GM12878 (cell line): ENCODE results near the gene SH3YL1. TPM values are rescaled to one million over a fixed set of nuclear protein-coding genes. Genes with fewer than 3 reads are reported as not detected.

Experiments
- ATAC-seq: fragments of 200-7000 bp; cut with Tn5 transposase; 3 replicates; pipeline ENCODE4 v1.9.1; 2020; ENCODE audit warnings: mild to moderate bottlenecking, moderate library complexity
- BruUV-seq: library from RNA; stranded (reverse); fragments of 400-500 nt; replicated peaks from 2 replicates; lab custom pipeline; 2021; lab: Mats Ljungman, UMichigan
- CTCF ChIA-PET: fragments of 300-600 bp; sonication (Branson Sonifier 250); formaldehyde crosslinking; extraction: SDS; loops from one replicate; lab custom pipeline; 2021; ENCODE audit warnings: inconsistent platforms; lab: Yijun Ruan, JAX
- POLR2A ChIA-PET: fragments of 350-600 bp; formaldehyde crosslinking; extraction: SDS; loops from one replicate; lab custom pipeline; 2021; ENCODE audit warnings: inconsistent platforms; lab: Charles Lee
- RAD21 ChIA-PET: fragments of 300-600 bp; sonication (Branson Sonifier 250); formaldehyde crosslinking; loops from one replicate; lab custom pipeline; 2023; ENCODE audit warnings: antibody characterized with exemption; ENCODE audit not compliant: unreplicated experiment; lab: Charles Lee
- SMC1A ChIA-PET: fragments of 300-600 bp; sonication (Branson Sonifier 250); formaldehyde crosslinking; loops from one replicate; lab custom pipeline; 2023; ENCODE audit not compliant: unreplicated experiment, uncharacterized antibody; lab: Charles Lee
- DNase-seq: peaks from one replicate; pipeline ENCODE4 v3.0.0-alpha.2; 2011; ENCODE audit warnings: low read depth, low spot score
- FAIRE-seq: peaks from 3 replicates; lab custom pipeline; 2011; peaks lifted over from hg19 to GRCh38; lab: Jason Lieb, UNC
- H2AFZ ChIP-seq: 2 replicates; pipeline ENCODE4 v1.6.0; 2011; ENCODE audit warnings: low read depth, low read length, control low read depth; ENCODE audit not compliant: control insufficient read depth
- H3K27ac ChIP-seq: 2 replicates; pipeline ENCODE4 v1.5.1; 2011; ENCODE audit warnings: control low read depth; ENCODE audit not compliant: control insufficient read depth, insufficient read depth
- H3K27me3 ChIP-seq, 2 experiments: replicated peaks in 1 of 2; 2 replicates each; pipeline versions ENCODE4 v1.6.0 to v1.6.1; 2011; ENCODE audit warnings: low read length in 1 of 2; ENCODE audit not compliant: control insufficient read depth in 2 of 2, insufficient read depth in 2 of 2
- H3K36me3 ChIP-seq, 2 experiments: 2 replicates each; pipeline ENCODE4 v1.5.1; 2011; ENCODE audit warnings: low read length in 1 of 2; ENCODE audit not compliant: control insufficient read depth in 2 of 2, insufficient read depth in 2 of 2
- H3K4me1 ChIP-seq: 2 replicates; pipeline ENCODE4 v1.6.1; 2011; ENCODE audit warnings: mild to moderate bottlenecking, low read length, moderate library complexity, mixed read lengths; ENCODE audit not compliant: control insufficient read depth, insufficient read depth
- H3K4me2 ChIP-seq: 2 replicates; pipeline ENCODE4 v1.6.0; 2011; ENCODE audit warnings: control low read depth; ENCODE audit not compliant: control insufficient read depth, insufficient read depth
- H3K4me3 ChIP-seq: fragments of 200-600 bp; sonication (generic); 2 replicates; pipeline ENCODE4 v1.5.1; 2016
- H3K79me2 ChIP-seq: 2 replicates; pipeline ENCODE4 v1.6.0; 2011; ENCODE audit warnings: low read length; ENCODE audit not compliant: control insufficient read depth, insufficient read depth
- H3K9ac ChIP-seq: 2 replicates; pipeline ENCODE4 v1.8.0; 2011; ENCODE audit warnings: low read length, control low read depth, mixed read lengths; ENCODE audit not compliant: control insufficient read depth, insufficient read depth
- H3K9me3 ChIP-seq: replicated peaks from 3 replicates; pipeline ENCODE4 v1.5.1; 2011; ENCODE audit warnings: mild to moderate bottlenecking, low read length; ENCODE audit not compliant: control insufficient read depth, insufficient read depth
- H4K20me1 ChIP-seq: 2 replicates; pipeline ENCODE4 v1.6.0; 2011; ENCODE audit not compliant: control insufficient read depth, insufficient read depth
- BCL11A ChIP-seq: IDR thresholded peaks from 2 replicates; pipeline ENCODE4 v1.6.1; 2011; ENCODE audit warnings: low read depth, low read length
- BCLAF1 ChIP-seq: fragments of 450-650 bp; IDR thresholded peaks from 2 replicates; pipeline ENCODE4 v1.6.1; 2017; ENCODE audit warnings: antibody characterized with exemption, mild to moderate bottlenecking, moderate library complexity
- BHLHE40 ChIP-seq, 2 experiments: fragments of 450-650 bp in 1 of 2; IDR thresholded peaks; 2 replicates each; pipeline ENCODE4 v1.6.1; 2011 to 2017; ENCODE audit warnings: low read depth in 2 of 2, borderline replicate concordance in 1 of 2, improper control_type of control experiment in 1 of 2, low read length in 1 of 2, mild to moderate bottlenecking in 1 of 2
- DPF2 ChIP-seq: fragments of 450-650 bp; IDR thresholded peaks from 2 replicates; pipeline ENCODE4 v1.6.1; 2017; ENCODE audit warnings: mild to moderate bottlenecking
- GATAD2B ChIP-seq: fragments of 450-650 bp; conservative IDR thresholded peaks from 2 replicates; pipeline ENCODE4 v1.6.1; 2017; ENCODE audit warnings: low read depth, mild to moderate bottlenecking, moderate library complexity
- IKZF1 ChIP-seq: fragments of 450-650 bp; conservative IDR thresholded peaks from 2 replicates; pipeline ENCODE4 v1.6.1; 2017; ENCODE audit warnings: antibody characterized with exemption, mild to moderate bottlenecking
- IKZF2 ChIP-seq, 2 experiments: fragments of 450-650 bp; IDR thresholded peaks; 2 replicates each; pipeline ENCODE4 v1.6.1; 2017; ENCODE audit warnings: mild to moderate bottlenecking in 2 of 2, moderate library complexity in 2 of 2
- RB1 ChIP-seq: fragments of 450-650 bp; formaldehyde crosslinking; IDR thresholded peaks from 2 replicates; pipeline ENCODE4 v1.6.1; 2017; ENCODE audit warnings: mild to moderate bottlenecking, borderline replicate concordance
- SPI1 ChIP-seq: IDR thresholded peaks from 2 replicates; pipeline ENCODE4 v1.6.1; 2011; ENCODE audit warnings: low read depth, mild to moderate bottlenecking, low read length, moderate library complexity, borderline replicate concordance; ENCODE audit not compliant: insufficient read depth
- TAF1 ChIP-seq: IDR thresholded peaks from 2 replicates; pipeline ENCODE4 v1.6.1; 2011; ENCODE audit warnings: mild to moderate bottlenecking, low read depth, low read length, borderline replicate concordance
- WRNIP1 ChIP-seq: IDR thresholded peaks from 2 replicates; pipeline ENCODE4 v1.6.1; 2011; ENCODE audit warnings: low read depth, low read length, improper control_type of control experiment, borderline replicate concordance
- ZNF274 ChIP-seq: IDR thresholded peaks from one replicate; pipeline ENCODE4 v1.8.0; 2011; ENCODE audit not compliant: insufficient read length, insufficient read depth
- WGBS: methylation state at CpG from one replicate; pipeline ENCODE4 v1.1.6; 2016; ENCODE audit warnings: low lambda C conversion rate; ENCODE audit not compliant: insufficient replicate concordance, insufficient coverage; ENCODE audit errors: missing lambda C conversion rate; 5-methylcytosine and 5-hydroxymethylcytosine counted together
- in situ Hi-C: fragments of 300-500 bp; cut with MboI; formaldehyde crosslinking; loops from 9 replicates; pipeline ENCODE4 v1.14.3; 2018; ENCODE audit warnings: mixed read lengths
- intact Hi-C: fragments of 100-400 bp; cut with micrococcal nuclease; formaldehyde crosslinking; loops from one replicate; pipeline ENCODE4 v1.14.2; 2022; ENCODE audit not compliant: unreplicated experiment
- polyA plus RNA-seq, 11 experiments: library from polyadenylated mRNA; depleted of rRNA in 4 of 11; unstranded in 6 of 11; stranded (reverse) in 5 of 11; fragments of >200 nt; fragmentation: Nextera tagmentation in 4 of 11; fragmentation: Illumina TruSeq in 1 of 11; extraction: Ambion mirVana in 4 of 11; extraction: Trizol in 1 of 11; gene quantifications; 1 replicate in 1 of 11; 2 replicates in 10 of 11; pipeline versions ENCODE4 v1.2.1 to v1.2.3, GENCODE V29; 2011 to 2016; ENCODE audit warnings: inconsistent platforms in 2 of 11, missing spikeins in 2 of 11, low read depth in 1 of 11
- total RNA-seq, 4 experiments: library from RNA; depleted of rRNA in 3 of 4; stranded (reverse); fragments of >200 nt in 3 of 4; fragmentation: Illumina TruSeq in 1 of 4; extraction: Trizol in 1 of 4; gene quantifications; 2 replicates each; pipeline versions ENCODE4 v1.2.1 to v1.2.3, GENCODE V29; 2013 to 2021
- TF ChIP-seq, protein P1 (sequence below): IDR thresholded peaks from 2 replicates; pipeline ENCODE4 v1.6.1; 2012; ENCODE audit warnings: low read depth, low read length, improper control_type of control experiment

Gene SH3YL1
- total and polyA plus RNA-seq, 10 of the 15 experiments (the other 5 are each of a cell fraction or from before 2014, with no cell fraction given): 12.2 to 22.4 (median 17.2) TPM

DNA sequence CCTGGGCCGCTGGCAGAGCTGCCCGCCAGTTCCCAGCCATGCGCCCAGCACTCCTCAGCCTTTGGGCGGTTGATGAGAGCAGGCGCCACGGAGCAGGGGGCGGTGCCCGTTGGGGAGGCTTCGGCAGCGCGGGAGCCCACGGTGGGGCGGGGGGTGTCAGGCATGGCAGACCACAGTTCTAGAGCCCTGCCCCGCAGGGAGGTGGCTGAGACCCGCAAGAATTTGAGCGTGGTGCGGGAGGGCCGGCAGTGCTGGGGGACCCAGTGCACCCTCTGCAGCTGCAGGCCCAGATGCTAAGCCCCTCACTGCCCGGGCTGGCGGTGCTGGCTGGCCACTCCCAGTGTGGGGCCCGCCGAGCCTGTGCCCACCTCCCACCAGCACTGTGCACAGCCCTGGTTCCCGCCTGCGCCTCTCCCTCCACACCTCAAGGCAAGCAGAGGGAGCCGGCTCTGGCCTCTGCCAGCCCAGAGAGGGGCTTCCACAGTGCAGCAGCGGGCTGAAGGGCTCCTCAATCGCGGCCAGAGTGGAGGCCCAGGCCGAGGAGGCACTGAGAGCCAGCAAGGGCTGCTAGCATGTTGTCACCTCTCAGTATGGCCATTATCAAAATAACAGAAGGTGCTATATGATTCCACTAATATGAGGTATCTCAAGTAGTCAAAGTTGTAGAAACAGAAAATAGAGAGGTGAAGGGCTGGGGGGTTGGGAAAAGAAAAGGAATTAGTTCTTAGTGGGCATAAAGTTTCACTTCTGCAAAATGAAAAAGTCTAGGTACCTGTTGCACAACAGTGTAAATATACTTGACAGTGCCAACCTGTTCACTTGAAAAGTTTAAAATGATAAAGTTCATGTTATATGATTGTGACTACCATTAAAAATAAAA is 72.3 kb downstream of the SH3YL1 start:
- Histone ChIP-seq H3K27me3 (no peaks in the 10 kb centered on the region), H3K79me2 (no peaks in the 10 kb centered on the region), H3K4me1 (no peaks in the 10 kb centered on the region), H3K27ac (no peak overlapping the region), H3K9ac (no peak overlapping the region), H3K9me3 (no peaks in the 10 kb centered on the region; the same call in 2 of the 3 replicates), H3K36me3 (no peaks in the 10 kb centered on the region), H2AFZ (no peak overlapping the region), H3K4me2 (no peak overlapping the region), H4K20me1 (no peaks in the 10 kb centered on the region), H3K4me3 (no peak overlapping the region)
- no peak for FAIRE-seq
- SMC1A ChIA-PET: interaction anchor here (1.3 kb wide), 1 partner anchor 83 kb away, joined by 3 read pairs; no protein-coding TSS in a partner anchor
- TF ChIP-seq DPF2: peak; percentile 43; the same call in 1 of the 2 replicates
- peak; percentile 36; the same call in 1 of the 2 replicates for TF ChIP-seq IKZF1
- TF ChIP-seq IKZF2 (IDR thresholded peaks at IDR 0.05): peak in 1 of 2 experiments; percentile 46; a peak in 2 of 4 replicates
- no peak for TF ChIP-seq ZNF274
- 0 out of 2 replicates have a peak, but pooled peaks have one; percentile 23 for TF ChIP-seq GATAD2B
- peak; percentile 74; the same call in 1 of the 2 replicates for TF ChIP-seq SPI1
- TF ChIP-seq BCL11A: no peak
- intact Hi-C loops (no loop called here), in situ Hi-C loops (no loop called here)
- ATAC-seq: peak; percentile 61
- RAD21 ChIA-PET: no interaction called here
- no TSS peak for BruUV-seq
- POLR2A ChIA-PET: no interaction called here
- 68% methylated on average over 19 of the region's 29 CpGs for WGBS
- CTCF ChIA-PET: interaction anchor here (0.6 kb wide), 1 partner anchor 447 kb away, joined by 3 read pairs; no protein-coding TSS in a partner anchor
- no peak for DNase-seq

- Histone ChIP-seq H4K20me1 (no peaks in the 10 kb centered on the region), H3K27ac (no peak overlapping the region), H3K4me3 (no peak overlapping the region), H3K9me3 (no peaks in the 10 kb centered on the region; the same call in 1 of the 3 replicates), H2AFZ (no peak overlapping the region), H3K27me3 (no peaks in the 10 kb centered on the region), H3K4me2 (no peak overlapping the region), H3K36me3 (no peaks in the 10 kb centered on the region), H3K9ac (no peak overlapping the region), H3K4me1 (no peaks in the 10 kb centered on the region), H3K79me2 (no peaks in the 10 kb centered on the region)
- FAIRE-seq (no peak), DNase-seq (no peak), ATAC-seq (no peak)
- in situ Hi-C loops (no loop called here), intact Hi-C loops (no loop called here)
- ChIA-PET POLR2A (no interaction called here), SMC1A (no interaction called here), CTCF (no interaction called here), RAD21 (no interaction called here)
- WGBS: 0% methylated on average over 2 of the region's 2 CpGs
- no TSS peak for BruUV-seq
- TF ChIP-seq RB1 (no peak), SPI1 (no peak), BHLHE40 (IDR thresholded peaks at IDR 0.05; ENCODE audit: borderline replicate concordance in 1 of 2, low read depth in 2 of 2, low read length in 1 of 2) (no peak), BCLAF1 (no peak), TAF1 (no peak), WRNIP1 (no peak)
- TF ChIP-seq, protein P1, sequence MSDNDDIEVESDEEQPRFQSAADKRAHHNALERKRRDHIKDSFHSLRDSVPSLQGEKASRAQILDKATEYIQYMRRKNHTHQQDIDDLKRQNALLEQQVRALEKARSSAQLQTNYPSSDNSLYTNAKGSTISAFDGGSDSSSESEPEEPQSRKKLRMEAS: no peak
Measured at GRCh38 chr2:187825-188224, 76.0 kb downstream of the SH3YL1 start.
